Panc1 (cell line): ENCODE measurements around the gene TMC7. TPM values are rescaled to one million over a fixed set of nuclear protein-coding genes. Genes with fewer than 3 reads are reported as not detected.

Source experiments
- ATAC-seq: fragments of 200-7000 bp; cut with Tn5 transposase; 2 replicates; pipeline ENCODE4 v1.9.1; 2020; ENCODE audit warnings: mild to moderate bottlenecking, moderate library complexity
- BruUV-seq: library from RNA; stranded (reverse); fragments of 400-500 nt; replicated peaks from 2 replicates; lab custom pipeline; 2021; lab: Mats Ljungman, UMichigan
- CTCF ChIA-PET: fragments of 300-600 bp; sonication (Branson Sonifier 250); formaldehyde crosslinking; loops from one replicate; lab custom pipeline; 2022; ENCODE audit warnings: antibody characterized with exemption; lab: Charles Lee
- POLR2A ChIA-PET: fragments of 300-600 bp; sonication (Branson Sonifier 250); formaldehyde crosslinking; loops from one replicate; lab custom pipeline; 2022; ENCODE audit warnings: antibody characterized with exemption; lab: Charles Lee
- DNase-seq: peaks from one replicate; pipeline ENCODE4 v3.0.0-alpha.2; 2010; ENCODE audit warnings: low read depth, low spot score
- H3K27ac ChIP-seq: 2 replicates; pipeline ENCODE4 v1.5.1; 2011; ENCODE audit warnings: mild to moderate bottlenecking, low read length, inconsistent platforms
- H3K27me3 ChIP-seq: fragments of 200-500 bp; sonication (Bioruptor generic); 2 replicates; pipeline ENCODE4 v1.6.0; 2014; ENCODE audit warnings: low read length, inconsistent platforms; ENCODE audit not compliant: control insufficient read depth, insufficient read depth
- H3K36me3 ChIP-seq: fragments of 200-500 bp; sonication (Bioruptor generic); 2 replicates; pipeline ENCODE4 v1.5.1; 2014; ENCODE audit warnings: inconsistent platforms, mild to moderate bottlenecking, low read length, moderate library complexity; ENCODE audit not compliant: control insufficient read depth, insufficient read depth
- H3K4me1 ChIP-seq: 2 replicates; pipeline ENCODE4 v1.5.1; 2011; ENCODE audit warnings: inconsistent platforms, mild to moderate bottlenecking, low read length, moderate library complexity; ENCODE audit not compliant: control insufficient read depth, insufficient read depth
- H3K4me3 ChIP-seq, 2 experiments: 2 replicates each; pipeline ENCODE4 v1.5.1; 2011 to 2012; ENCODE audit warnings: low read depth in 2 of 2, low read length in 2 of 2, mild to moderate bottlenecking in 2 of 2, inconsistent platforms in 1 of 2, moderate library complexity in 1 of 2
- H3K9me3 ChIP-seq: fragments of 200-500 bp; sonication (Bioruptor generic); 2 replicates; pipeline ENCODE4 v1.5.1; 2014; ENCODE audit warnings: low read depth, mild to moderate bottlenecking, inconsistent platforms, low read length, moderate library complexity; ENCODE audit not compliant: control insufficient read depth, insufficient read depth
- POLR2AphosphoS5 ChIP-seq: IDR thresholded peaks from 2 replicates; pipeline ENCODE4 v1.6.1; 2012; ENCODE audit warnings: mild to moderate bottlenecking, low read depth, low read length, moderate library complexity
- SIN3A ChIP-seq: IDR thresholded peaks from 2 replicates; pipeline ENCODE4 v1.6.1; 2012; ENCODE audit warnings: low read depth, mild to moderate bottlenecking, low read length, moderate library complexity, borderline replicate concordance; ENCODE audit not compliant: insufficient read depth
- TCF7L2 ChIP-seq: IDR thresholded peaks from 2 replicates; pipeline ENCODE4 v1.6.1; 2011; ENCODE audit warnings: mild to moderate bottlenecking, low read depth, low read length, inconsistent platforms
- in situ Hi-C: cut with HindIII; loops from 2 replicates; pipeline ENCODE4 v1.10.0; 2016; ENCODE audit warnings: low sequenced_read_pairs, low pct_unique_long_range_greater_than_20kb
- intact Hi-C: fragments of 100-400 bp; cut with micrococcal nuclease; formaldehyde crosslinking; loops from one replicate; pipeline ENCODE4 v1.10.0; 2022; ENCODE audit not compliant: unreplicated experiment
- total RNA-seq: library from RNA; stranded (reverse); gene quantifications from one replicate; pipeline ENCODE4 v1.2.1, GENCODE V29; 2021; ENCODE audit not compliant: unreplicated experiment
- TF ChIP-seq, protein P1 (sequence below), 2 experiments: IDR thresholded peaks; 2 replicates each; pipeline ENCODE4 v1.6.1; 2011 to 2012; ENCODE audit warnings: low read depth in 2 of 2, control low read depth in 1 of 2, low read length in 1 of 2, mild to moderate bottlenecking in 1 of 2, moderate library complexity in 1 of 2; ENCODE audit not compliant: insufficient read depth in 1 of 2
- TF ChIP-seq, protein P2 (sequence below): fragments of 450-650 bp; IDR thresholded peaks from 2 replicates; pipeline ENCODE4 v1.5.1; 2017; ENCODE audit warnings: mild to moderate bottlenecking

Gene TMC7
- total RNA-seq, 1 experiment from 2014 or later = 5.1 TPM

DNA sequence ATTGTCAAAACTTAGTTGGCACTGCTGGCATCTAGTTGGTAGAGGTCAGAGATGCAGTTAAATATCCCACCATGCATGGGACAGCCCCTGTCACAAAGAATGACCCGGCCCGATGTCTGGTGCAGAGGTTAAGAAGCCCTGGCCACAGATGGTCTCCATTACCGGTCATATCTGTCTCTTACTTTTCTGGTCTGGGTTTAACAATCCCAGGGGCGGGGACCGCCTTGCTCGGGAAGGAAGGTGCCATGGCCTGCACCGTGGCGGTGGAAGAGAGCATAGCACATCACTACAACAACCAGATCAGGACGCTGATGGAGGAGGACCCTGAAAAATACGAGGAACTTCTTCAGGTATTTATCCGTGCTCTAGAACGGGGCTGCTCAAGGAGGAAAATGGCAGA, 91.8 kb downstream of the TMC7 start:
- CTCF ChIA-PET = interaction anchor here (0.7 kb wide), 1 partner anchor 91 kb away, joined by 7 read pairs; no protein-coding TSS in a partner anchor
- H3K27me3 ChIP-seq = no peaks in the 10 kb centered on the region
- in situ Hi-C loops (no loop called here), intact Hi-C loops (no loop called here)
- POLR2A ChIA-PET = no interaction called here
- H3K27ac ChIP-seq = no peak overlapping the region
- no peak for ATAC-seq
- H3K4me3 ChIP-seq = no peak overlapping the region
- BruUV-seq = no TSS peak
- DNase-seq = no peak
- H3K36me3 ChIP-seq = no peaks in the 10 kb centered on the region
- TF ChIP-seq TCF7L2 (no peak), POLR2AphosphoS5 (no peak), SIN3A (no peak)
- TF ChIP-seq, protein P1, sequence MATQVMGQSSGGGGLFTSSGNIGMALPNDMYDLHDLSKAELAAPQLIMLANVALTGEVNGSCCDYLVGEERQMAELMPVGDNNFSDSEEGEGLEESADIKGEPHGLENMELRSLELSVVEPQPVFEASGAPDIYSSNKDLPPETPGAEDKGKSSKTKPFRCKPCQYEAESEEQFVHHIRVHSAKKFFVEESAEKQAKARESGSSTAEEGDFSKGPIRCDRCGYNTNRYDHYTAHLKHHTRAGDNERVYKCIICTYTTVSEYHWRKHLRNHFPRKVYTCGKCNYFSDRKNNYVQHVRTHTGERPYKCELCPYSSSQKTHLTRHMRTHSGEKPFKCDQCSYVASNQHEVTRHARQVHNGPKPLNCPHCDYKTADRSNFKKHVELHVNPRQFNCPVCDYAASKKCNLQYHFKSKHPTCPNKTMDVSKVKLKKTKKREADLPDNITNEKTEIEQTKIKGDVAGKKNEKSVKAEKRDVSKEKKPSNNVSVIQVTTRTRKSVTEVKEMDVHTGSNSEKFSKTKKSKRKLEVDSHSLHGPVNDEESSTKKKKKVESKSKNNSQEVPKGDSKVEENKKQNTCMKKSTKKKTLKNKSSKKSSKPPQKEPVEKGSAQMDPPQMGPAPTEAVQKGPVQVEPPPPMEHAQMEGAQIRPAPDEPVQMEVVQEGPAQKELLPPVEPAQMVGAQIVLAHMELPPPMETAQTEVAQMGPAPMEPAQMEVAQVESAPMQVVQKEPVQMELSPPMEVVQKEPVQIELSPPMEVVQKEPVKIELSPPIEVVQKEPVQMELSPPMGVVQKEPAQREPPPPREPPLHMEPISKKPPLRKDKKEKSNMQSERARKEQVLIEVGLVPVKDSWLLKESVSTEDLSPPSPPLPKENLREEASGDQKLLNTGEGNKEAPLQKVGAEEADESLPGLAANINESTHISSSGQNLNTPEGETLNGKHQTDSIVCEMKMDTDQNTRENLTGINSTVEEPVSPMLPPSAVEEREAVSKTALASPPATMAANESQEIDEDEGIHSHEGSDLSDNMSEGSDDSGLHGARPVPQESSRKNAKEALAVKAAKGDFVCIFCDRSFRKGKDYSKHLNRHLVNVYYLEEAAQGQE (IDR thresholded peaks at IDR 0.05; ENCODE audit: insufficient read depth in 1 of 2, low read depth in 2 of 2, low read length in 1 of 2) = no peak
- TF ChIP-seq, protein P2, sequence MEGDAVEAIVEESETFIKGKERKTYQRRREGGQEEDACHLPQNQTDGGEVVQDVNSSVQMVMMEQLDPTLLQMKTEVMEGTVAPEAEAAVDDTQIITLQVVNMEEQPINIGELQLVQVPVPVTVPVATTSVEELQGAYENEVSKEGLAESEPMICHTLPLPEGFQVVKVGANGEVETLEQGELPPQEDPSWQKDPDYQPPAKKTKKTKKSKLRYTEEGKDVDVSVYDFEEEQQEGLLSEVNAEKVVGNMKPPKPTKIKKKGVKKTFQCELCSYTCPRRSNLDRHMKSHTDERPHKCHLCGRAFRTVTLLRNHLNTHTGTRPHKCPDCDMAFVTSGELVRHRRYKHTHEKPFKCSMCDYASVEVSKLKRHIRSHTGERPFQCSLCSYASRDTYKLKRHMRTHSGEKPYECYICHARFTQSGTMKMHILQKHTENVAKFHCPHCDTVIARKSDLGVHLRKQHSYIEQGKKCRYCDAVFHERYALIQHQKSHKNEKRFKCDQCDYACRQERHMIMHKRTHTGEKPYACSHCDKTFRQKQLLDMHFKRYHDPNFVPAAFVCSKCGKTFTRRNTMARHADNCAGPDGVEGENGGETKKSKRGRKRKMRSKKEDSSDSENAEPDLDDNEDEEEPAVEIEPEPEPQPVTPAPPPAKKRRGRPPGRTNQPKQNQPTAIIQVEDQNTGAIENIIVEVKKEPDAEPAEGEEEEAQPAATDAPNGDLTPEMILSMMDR = no peak
- H3K9me3 ChIP-seq = no peaks in the 10 kb centered on the region
- H3K4me1 ChIP-seq = no peaks in the 10 kb centered on the region

DNA sequence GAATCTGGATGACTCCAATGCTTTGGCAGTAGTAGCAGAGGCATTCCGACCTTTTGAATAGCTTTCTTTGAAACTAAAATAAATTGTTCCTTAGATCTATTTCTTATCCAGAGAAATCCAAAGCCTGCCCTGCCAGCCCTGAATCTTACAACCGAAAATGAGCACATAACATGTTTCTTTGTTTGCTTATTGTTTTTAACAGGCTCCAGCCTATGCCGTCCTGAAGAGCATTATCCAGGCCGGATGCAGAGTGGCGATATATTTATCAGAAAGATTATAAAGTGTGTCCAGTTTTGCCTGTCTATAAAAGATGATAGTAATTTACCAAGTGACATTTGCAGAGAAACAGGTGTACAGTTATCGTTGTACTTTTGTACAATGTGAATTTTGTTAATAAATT, 94.1 kb downstream of the TMC7 start:
- in situ Hi-C loops (no loop called here), intact Hi-C loops (no loop called here)
- DNase-seq (no peak), ATAC-seq (no peak)
- TF ChIP-seq, protein P2 = no peak
- TF ChIP-seq SIN3A = no peak
- TF ChIP-seq TCF7L2 = no peak
- TF ChIP-seq, protein P1 (IDR thresholded peaks at IDR 0.05; ENCODE audit: insufficient read depth in 1 of 2, low read depth in 2 of 2, low read length in 1 of 2) = no peak
- TF ChIP-seq POLR2AphosphoS5 = no peak
- CTCF ChIA-PET = interaction anchor here (0.7 kb wide), 1 partner anchor 24 kb away, joined by 3 read pairs; no protein-coding TSS in a partner anchor
- POLR2A ChIA-PET = no interaction called here
- no peaks in the 10 kb centered on the region for H3K27me3 ChIP-seq
- BruUV-seq = no TSS peak
- H3K9me3 ChIP-seq = no peaks in the 10 kb centered on the region
- H3K36me3 ChIP-seq = no peaks in the 10 kb centered on the region
- H3K4me1 ChIP-seq = no peaks in the 10 kb centered on the region
- no peak overlapping the region for H3K27ac ChIP-seq
- H3K4me3 ChIP-seq = no peak overlapping the region
